Ectodermal cell (in vitro differentiated cells): Measurements from ENCODE around the gene FAM25C.
"Not testable (repeated sequence)": the region's sequence is repeated elsewhere in the genome, so short reads cannot be mapped to it uniquely, and the experiment has no call there.

Source experiments
- H3K27ac ChIP-seq: 2 replicates; pipeline ENCODE4 v1.7.0; 2013; ENCODE audit warnings: mild to moderate bottlenecking, low read depth, low read length; ENCODE audit not compliant: insufficient read depth, poor library complexity, severe bottlenecking
- H3K27me3 ChIP-seq: 2 replicates; pipeline ENCODE4 v1.7.0; 2013; ENCODE audit warnings: mild to moderate bottlenecking, low read length; ENCODE audit not compliant: insufficient read depth, control insufficient read depth, poor library complexity, severe bottlenecking
- H3K36me3 ChIP-seq: one replicate; pipeline ENCODE4 v1.7.0; 2013; ENCODE audit warnings: low read length; ENCODE audit not compliant: control insufficient read depth, insufficient read depth
- H3K4me1 ChIP-seq: one replicate; pipeline ENCODE4 v1.7.0; 2013; ENCODE audit warnings: low read length; ENCODE audit not compliant: control insufficient read depth, insufficient read depth
- H3K4me3 ChIP-seq: 2 replicates; pipeline ENCODE4 v1.7.0; 2013; ENCODE audit warnings: low read depth, low read length, control low read depth; ENCODE audit not compliant: insufficient read depth
- H3K9me3 ChIP-seq: 2 replicates; pipeline ENCODE4 v1.7.0; 2013; ENCODE audit warnings: mild to moderate bottlenecking, low read length, moderate library complexity; ENCODE audit not compliant: control insufficient read depth
- WGBS, 2 experiments: methylation state at CpG; one replicate each; pipeline ENCODE4 v1.1.7; 2013; ENCODE audit warnings: missing lambda C conversion rate in 2 of 2; 5-methylcytosine and 5-hydroxymethylcytosine counted together

FAM25C gene

DNA sequence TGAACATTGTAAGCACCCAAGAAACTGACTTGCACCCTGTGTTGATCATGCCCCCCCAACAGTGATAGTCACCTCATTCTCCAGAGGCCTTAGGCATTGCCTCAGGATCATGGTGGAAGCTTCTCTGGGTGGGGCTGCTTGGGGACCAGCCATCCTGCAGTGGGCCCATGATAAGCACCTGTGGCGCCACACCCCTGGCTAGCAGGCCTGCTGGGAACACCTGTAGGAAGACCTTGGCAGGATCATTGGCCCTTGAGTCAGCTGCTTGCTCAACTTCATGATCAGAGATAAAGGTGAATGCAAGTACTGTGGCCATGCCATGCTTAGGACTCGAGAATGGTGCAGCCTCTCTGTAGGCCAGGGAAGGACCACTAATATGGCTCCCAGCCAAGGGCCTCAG, 38.9 kb downstream of the FAM25C start:
- H3K27me3 ChIP-seq, H3K27ac ChIP-seq, H3K4me3 ChIP-seq, H3K36me3 ChIP-seq, H3K4me1 ChIP-seq, H3K9me3 ChIP-seq: not testable (repeated sequence)
- no CpG with 5 or more reads among the region's 2 CpGs for WGBS, 2 experiments

DNA sequence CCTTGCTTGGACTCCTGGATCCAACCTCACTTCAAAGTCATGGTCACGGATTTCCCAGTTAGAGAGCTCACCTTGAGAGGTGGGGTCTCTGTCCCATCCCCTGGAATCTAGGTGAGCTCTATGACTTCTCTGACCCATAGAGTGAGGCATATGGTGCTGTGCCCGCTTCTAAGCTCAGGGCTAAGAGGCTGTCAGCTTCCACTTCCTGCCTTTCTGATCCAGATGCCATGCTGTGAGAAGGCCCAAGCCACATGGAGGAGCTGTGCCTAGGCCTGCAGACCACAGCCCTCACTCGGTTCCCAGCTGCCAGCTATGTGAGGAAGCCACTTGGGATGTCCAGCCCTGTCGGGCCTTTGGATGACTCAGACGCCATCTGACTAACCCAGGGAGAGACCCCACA, 39.9 kb downstream of the FAM25C start:
- not testable (repeated sequence) for H3K36me3 ChIP-seq, H3K4me1 ChIP-seq, H3K27me3 ChIP-seq, H3K27ac ChIP-seq, H3K4me3 ChIP-seq, H3K9me3 ChIP-seq
- WGBS, 2 experiments = 93 to 100% methylated on average over 1 to 3 of the region's 5 CpGs

DNA sequence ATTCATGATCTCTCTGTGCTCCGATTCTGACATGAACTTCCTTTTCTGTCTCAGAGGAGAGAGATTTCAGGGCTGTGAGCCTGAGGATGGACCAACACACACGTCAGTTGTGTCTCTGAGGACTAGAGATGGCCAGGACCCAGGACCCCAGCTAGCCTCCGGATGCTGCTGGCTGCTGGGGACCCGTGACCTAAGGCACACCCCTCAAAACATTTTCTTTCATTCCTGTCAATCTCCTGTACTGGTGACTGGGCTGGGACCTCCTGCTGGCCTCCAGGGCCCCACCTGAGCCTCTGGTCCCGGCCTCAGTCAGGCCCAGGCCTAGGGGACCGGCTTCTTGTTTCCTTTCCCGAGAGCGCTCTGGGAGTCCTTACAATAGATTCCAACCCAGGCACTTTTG, 42.4 kb downstream of the FAM25C start:
- H3K4me1 ChIP-seq, H3K36me3 ChIP-seq, H3K27me3 ChIP-seq, H3K27ac ChIP-seq, H3K4me3 ChIP-seq, H3K9me3 ChIP-seq: not testable (repeated sequence)
- 89 to 97% methylated on average over 8 of the region's 8 CpGs for WGBS, 2 experiments

DNA sequence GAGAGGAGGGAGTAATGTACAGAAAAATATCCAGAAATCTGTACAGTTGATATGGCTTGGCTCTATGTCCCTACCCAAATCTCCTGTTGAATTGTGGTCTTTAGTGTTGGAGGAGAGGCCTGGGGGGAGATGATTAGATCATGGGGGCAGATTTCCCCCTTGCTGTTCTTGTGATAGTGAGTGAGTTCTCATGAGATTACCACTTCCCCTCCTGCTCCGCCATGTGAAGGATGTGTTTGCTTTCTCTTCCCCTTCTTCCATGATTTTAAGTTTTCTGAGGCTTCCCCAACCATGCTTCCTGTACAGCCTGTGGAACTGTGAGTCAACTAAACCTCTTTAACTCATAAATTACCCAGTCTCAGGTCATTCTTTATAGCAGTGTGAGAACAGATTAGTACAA, 52.2 kb downstream of the FAM25C start:
- not testable (repeated sequence) for H3K36me3 ChIP-seq, H3K4me3 ChIP-seq, H3K27ac ChIP-seq, H3K4me1 ChIP-seq, H3K27me3 ChIP-seq, H3K9me3 ChIP-seq
- WGBS, 2 experiments = no CpG with 5 or more reads among the region's 1 CpG
